ENCODE data around the gene ITCH. TPM values are rescaled to one million over a fixed set of nuclear protein-coding genes. Genes with fewer than 3 reads are reported as not detected.
A peak's percentile ranks its signal among the peaks of the same experiment; 100 is the strongest.
"Not testable (repeated sequence)": the region's sequence is repeated elsewhere in the genome, so short reads cannot be mapped to it uniquely, and the experiment has no call there.

Gene ITCH
- total RNA-seq, 4 donors from 2014 or later, result 40.7 to 59.3 (median 45.9) TPM

DNA sequence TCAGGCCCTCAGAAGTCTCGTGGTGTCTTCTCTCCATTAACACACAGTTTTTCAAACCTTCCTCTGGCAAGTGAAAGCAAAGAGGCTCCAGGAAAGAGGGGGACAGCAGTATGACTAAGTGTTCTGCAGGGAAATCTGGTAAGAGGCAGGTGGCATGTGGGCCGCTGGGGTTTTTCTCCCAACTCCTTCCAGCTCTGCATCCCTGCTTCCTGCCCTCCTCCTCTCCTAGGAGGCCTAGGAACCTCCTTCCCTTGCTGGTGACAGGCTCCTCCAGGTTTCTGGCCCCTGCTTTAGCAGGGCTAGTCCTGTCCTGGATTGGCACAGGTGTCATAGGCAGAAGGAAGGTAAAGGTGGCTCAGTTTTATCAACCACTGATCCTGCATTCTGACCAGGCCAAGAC is 7.6 kb upstream of the ITCH start:
- DNase-seq (ENCODE audit: low spot score in 2 of 2), result no peak
- 87 to 89% methylated on average over 2 of the region's 2 CpGs for WGBS, 2 donors
- no peak for TF ChIP-seq POLR2A (IDR thresholded peaks at IDR 0.05)
- intact Hi-C loops (cut with DNase I; ENCODE audit: low total_unique reads), result no loop called here
- no peak overlapping the region for H3K4me3 ChIP-seq (ENCODE audit: low read depth, poor library complexity, severe bottlenecking)

DNA sequence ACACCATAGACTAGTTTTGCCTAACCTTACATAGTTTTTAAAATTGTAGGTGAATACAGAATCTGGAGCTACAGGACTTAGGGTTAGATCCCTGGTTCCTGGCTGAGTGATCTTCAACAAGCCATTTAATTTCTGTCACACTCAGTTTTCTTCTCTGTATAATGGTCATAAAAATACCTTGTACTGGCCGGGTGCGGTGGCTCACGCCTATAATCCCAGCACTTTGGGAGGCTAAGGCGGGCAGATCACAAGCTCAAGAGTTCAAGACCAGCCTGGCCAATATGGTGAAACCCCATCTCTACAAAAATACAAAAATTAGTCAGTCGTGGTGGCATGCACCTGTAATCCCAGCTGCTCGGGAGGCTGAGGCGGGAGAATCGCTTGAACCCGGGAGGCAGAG is 3.3 kb upstream of the ITCH start:
- not testable (repeated sequence) for DNase-seq (ENCODE audit: low spot score in 2 of 2)

DNA sequence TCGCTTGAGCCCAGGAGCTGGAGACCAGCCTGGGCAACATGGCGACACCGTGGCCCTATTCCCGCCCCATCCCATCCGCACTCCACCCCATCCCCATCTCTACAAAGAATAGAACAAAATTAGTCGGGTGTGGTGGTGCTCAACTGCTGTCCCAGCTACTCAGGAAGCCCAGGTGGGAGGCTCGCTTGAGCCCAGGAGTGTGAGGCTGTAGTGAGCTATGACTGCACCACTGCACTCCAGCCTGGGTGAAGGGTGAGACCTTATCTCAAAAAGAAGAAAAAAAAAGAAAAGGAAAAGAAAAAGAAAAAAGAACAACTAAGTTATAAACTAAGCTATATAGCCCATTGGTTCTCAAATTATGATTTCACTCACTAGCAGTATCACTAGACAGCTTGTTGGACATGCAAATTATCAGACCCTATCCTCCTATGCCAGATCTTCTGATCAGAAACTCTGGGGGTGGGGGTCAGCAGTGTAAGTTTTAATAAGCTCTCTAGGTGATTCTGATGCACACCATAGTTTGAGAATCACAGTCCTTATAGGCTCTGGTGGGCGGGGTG is 491 bp upstream of the ITCH start:
- DNase-seq (ENCODE audit: low spot score in 2 of 2), result no peak
- intact Hi-C loops (cut with DNase I; ENCODE audit: low total_unique reads), result no loop called here
- no peak for TF ChIP-seq POLR2A (IDR thresholded peaks at IDR 0.05)
- TF ChIP-seq, protein P1, sequence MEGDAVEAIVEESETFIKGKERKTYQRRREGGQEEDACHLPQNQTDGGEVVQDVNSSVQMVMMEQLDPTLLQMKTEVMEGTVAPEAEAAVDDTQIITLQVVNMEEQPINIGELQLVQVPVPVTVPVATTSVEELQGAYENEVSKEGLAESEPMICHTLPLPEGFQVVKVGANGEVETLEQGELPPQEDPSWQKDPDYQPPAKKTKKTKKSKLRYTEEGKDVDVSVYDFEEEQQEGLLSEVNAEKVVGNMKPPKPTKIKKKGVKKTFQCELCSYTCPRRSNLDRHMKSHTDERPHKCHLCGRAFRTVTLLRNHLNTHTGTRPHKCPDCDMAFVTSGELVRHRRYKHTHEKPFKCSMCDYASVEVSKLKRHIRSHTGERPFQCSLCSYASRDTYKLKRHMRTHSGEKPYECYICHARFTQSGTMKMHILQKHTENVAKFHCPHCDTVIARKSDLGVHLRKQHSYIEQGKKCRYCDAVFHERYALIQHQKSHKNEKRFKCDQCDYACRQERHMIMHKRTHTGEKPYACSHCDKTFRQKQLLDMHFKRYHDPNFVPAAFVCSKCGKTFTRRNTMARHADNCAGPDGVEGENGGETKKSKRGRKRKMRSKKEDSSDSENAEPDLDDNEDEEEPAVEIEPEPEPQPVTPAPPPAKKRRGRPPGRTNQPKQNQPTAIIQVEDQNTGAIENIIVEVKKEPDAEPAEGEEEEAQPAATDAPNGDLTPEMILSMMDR (IDR thresholded peaks at IDR 0.05), result no peak
- WGBS, 2 donors, result 53 to 56% methylated on average over 8 of the region's 8 CpGs
- no peak overlapping the region for H3K4me3 ChIP-seq (ENCODE audit: low read depth, poor library complexity, severe bottlenecking)

More for the DNA sequence above, 3.3 kb upstream of the ITCH start:
- intact Hi-C loops (cut with DNase I; ENCODE audit: low total_unique reads); H3K4me3 ChIP-seq (ENCODE audit: low read depth, poor library complexity, severe bottlenecking): not testable (repeated sequence)
- 96 to 97% methylated on average over 9 of the region's 9 CpGs for WGBS, 2 donors

DNA sequence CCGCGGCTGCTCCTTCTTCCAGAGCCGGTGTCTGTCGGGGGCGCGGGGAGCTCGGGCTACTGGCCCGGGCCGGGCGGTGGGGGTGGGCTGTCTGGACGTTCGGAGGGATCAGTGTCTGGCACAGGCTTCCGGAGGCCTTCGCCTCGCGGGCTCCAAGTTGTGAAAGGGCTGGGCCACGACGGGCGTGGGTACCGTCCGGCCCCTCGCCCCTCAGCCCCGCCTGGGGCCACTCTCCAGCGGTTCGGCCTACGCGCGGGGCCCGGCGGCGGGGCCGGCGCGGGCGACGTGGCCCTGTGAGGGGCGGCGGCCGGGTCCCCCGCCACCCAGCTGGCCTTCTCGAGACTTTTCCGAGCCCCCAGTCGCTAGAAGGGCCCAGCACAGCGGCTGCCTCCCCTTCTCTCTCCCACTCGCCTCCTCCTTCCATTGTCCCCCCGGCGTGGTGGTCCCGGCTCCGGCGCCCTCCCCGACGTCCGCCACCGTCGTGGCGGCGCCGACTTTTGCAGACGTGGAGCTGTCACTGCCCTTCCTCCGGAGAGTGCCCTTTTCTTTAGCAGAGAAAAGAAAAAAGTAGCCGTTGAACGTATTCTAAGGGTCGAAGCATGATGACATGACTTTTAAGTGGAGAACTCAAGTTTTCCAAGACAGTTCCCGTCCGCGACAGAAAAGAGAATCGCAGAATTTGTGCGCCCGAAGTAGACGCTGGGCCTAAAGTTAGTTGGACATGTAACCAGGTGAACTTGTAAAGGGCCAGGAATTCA is 571 bp downstream of the ITCH start:
- DNase-seq (ENCODE audit: low spot score in 2 of 2), result peak in 1 of 2 donors; percentile 28
- TF ChIP-seq, protein P1 (IDR thresholded peaks at IDR 0.05), result no peak
- no peak for TF ChIP-seq POLR2A (IDR thresholded peaks at IDR 0.05)
- H3K4me3 ChIP-seq (ENCODE audit: low read depth, poor library complexity, severe bottlenecking), result peak overlapping the region; percentile 74
- 0 to 1% methylated on average over 40 to 59 of the region's 70 CpGs for WGBS, 2 donors
- intact Hi-C loops (cut with DNase I; ENCODE audit: low total_unique reads), result no loop called here

DNA sequence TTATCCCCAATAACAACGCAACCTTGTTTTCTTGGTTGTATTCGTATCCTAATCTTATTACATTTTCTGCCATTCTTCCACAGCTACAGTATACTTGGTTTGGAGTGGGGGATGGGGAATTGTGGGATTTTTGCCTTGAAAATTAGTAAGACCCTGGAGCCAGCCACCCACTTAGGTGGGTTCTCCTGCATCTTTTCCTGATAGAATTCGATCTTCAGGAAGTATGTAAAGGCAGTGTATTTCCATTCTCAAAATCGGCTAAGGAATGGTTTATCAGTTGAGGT is 1.1 kb downstream of the ITCH start:
- peak overlapping the region; percentile 74 for H3K4me3 ChIP-seq (ENCODE audit: low read depth, poor library complexity, severe bottlenecking)
- intact Hi-C loops (cut with DNase I; ENCODE audit: low total_unique reads), result no loop called here
- WGBS, 2 donors, result 27 to 36% methylated on average over 4 of the region's 4 CpGs
- TF ChIP-seq POLR2A (IDR thresholded peaks at IDR 0.05), result no peak
- TF ChIP-seq, protein P1 (IDR thresholded peaks at IDR 0.05), result no peak
- DNase-seq (ENCODE audit: low spot score in 2 of 2), result no peak

DNA sequence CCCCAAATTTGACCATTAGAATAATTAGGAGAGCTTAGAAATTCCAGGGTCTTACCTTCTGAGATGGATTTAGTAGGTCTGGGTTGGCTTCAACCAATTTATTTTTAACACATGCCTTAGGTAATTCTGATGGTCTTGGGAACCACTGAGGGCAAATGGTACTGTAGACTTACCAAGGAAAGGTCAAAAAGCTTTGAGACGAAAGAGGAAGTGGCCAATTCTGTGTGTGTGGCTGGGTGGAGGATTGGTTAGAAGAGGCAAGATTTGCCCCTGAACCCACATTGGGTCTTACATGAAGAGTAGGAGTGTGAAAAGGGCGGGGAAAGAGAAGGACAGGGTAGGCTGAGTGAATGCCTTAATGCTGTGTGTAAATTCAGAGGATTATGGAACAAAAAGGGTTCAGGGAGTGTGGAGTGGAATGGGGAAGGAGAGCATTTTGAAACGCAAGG is 2.7 kb downstream of the ITCH start:
- 68 to 71% methylated on average over 3 of the region's 3 CpGs for WGBS, 2 donors
- no peak for DNase-seq (ENCODE audit: low spot score in 2 of 2)
- TF ChIP-seq POLR2A (IDR thresholded peaks at IDR 0.05), result no peak
- TF ChIP-seq, protein P1 (IDR thresholded peaks at IDR 0.05), result no peak
- no peak overlapping the region for H3K4me3 ChIP-seq (ENCODE audit: low read depth, poor library complexity, severe bottlenecking)
- intact Hi-C loops (cut with DNase I; ENCODE audit: low total_unique reads), result no loop called here

DNA sequence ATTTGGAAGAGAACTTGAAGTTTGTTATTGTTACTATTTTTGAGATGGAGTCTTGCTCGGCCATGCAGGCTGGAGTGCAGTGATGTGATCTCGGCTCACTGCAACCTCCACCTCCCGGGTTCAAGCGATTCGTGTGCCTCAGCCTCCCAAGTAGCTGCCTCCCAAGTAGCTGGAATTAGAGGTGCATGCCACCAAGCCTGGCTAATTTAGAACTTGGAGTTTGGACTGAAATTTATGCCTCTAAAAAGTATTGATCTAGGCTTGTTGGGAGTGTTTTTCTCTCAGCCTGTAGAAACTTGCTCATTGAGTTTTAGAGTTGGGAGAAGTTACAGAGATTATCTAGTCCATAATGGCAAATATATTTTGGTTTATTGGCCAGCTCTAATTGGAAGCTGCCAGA is 4.1 kb downstream of the ITCH start:
- no peak overlapping the region for H3K4me3 ChIP-seq (ENCODE audit: low read depth, poor library complexity, severe bottlenecking)
- WGBS, 2 donors, result 78 to 79% methylated on average over 5 of the region's 5 CpGs
- intact Hi-C loops (cut with DNase I; ENCODE audit: low total_unique reads), result no loop called here
- TF ChIP-seq, protein P1 (IDR thresholded peaks at IDR 0.05), result no peak
- TF ChIP-seq POLR2A (IDR thresholded peaks at IDR 0.05), result no peak
- DNase-seq (ENCODE audit: low spot score in 2 of 2), result peak in 1 of 2 donors; percentile 29

DNA sequence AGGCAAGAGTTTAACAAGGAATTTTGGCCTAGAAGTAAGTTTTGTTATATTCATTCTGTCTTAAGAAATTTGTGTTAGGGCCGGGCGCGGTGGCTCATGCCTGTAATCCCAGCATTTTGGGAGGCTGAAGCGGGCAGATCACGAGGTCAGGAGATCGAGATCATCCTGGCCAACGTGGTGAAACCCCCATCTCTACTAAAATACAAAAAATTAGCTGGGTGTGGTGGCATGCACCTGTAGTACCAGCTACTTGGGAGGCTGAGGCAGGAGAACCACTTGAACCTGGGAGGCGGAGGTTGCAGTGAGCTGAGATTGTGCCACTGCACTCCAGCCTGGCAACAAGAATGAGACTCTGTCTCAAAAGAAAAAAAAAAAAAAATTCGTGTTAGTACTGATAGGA is 4.8 kb downstream of the ITCH start:
- 84 to 87% methylated on average over 9 of the region's 9 CpGs for WGBS, 2 donors
- intact Hi-C loops (cut with DNase I; ENCODE audit: low total_unique reads); H3K4me3 ChIP-seq (ENCODE audit: low read depth, poor library complexity, severe bottlenecking): not testable (repeated sequence)
- DNase-seq (ENCODE audit: low spot score in 2 of 2), result peak in 1 of 2 donors; percentile 21
